Cardiac muscle cell (in vitro differentiated cells and primary cell): ENCODE results near the gene ZFP36. TPM values are rescaled to one million over a fixed set of nuclear protein-coding genes. Genes with fewer than 3 reads are reported as not detected.
"Not testable (repeated sequence)": the region's sequence is repeated elsewhere in the genome, so short reads cannot be mapped to it uniquely, and the experiment has no call there.

Experiments
- DNase-seq, 2 donors: peaks; one replicate each; pipeline versions ENCODE4 v3.0.0 to v3.0.0-alpha.2; 2010 to 2017; ENCODE audit warnings: low read depth in 1 of 2, low spot score in 1 of 2
- H3K27ac ChIP-seq: fragments of 200-600 bp; sonication (generic); 2 replicates; pipeline ENCODE4 v1.5.1; 2016
- H3K27me3 ChIP-seq: fragments of 200-600 bp; sonication (generic); 2 replicates; pipeline ENCODE4 v1.6.0; 2016; ENCODE audit warnings: control low read depth
- H3K36me3 ChIP-seq: fragments of 200-600 bp; sonication (generic); 2 replicates; pipeline ENCODE4 v1.5.1; 2016; ENCODE audit warnings: control low read depth
- H3K4me1 ChIP-seq: fragments of 200-600 bp; sonication (generic); 2 replicates; pipeline ENCODE4 v1.8.1; 2017; ENCODE audit warnings: low read depth, mild to moderate bottlenecking, mixed run types
- H3K4me3 ChIP-seq: fragments of 200-600 bp; sonication (generic); 2 replicates; pipeline ENCODE4 v1.5.1; 2016; ENCODE audit warnings: mild to moderate bottlenecking
- H3K9me3 ChIP-seq: fragments of 200-600 bp; sonication (generic); 2 replicates; pipeline ENCODE4 v1.5.1; 2017; ENCODE audit warnings: low read depth, mild to moderate bottlenecking, control low read depth
- polyA plus RNA-seq: library from polyadenylated mRNA; unstranded; fragments of >200 nt; fragmentation: Nextera tagmentation; extraction: Ambion mirVana; gene quantifications from 2 replicates; pipeline ENCODE4 v1.2.1, GENCODE V29; 2016
- total RNA-seq: library from RNA; depleted of rRNA; stranded (reverse); fragments of >200 nt; gene quantifications from 2 replicates; pipeline ENCODE4 v1.2.3, GENCODE V29; 2016
- TF ChIP-seq, protein P1 (sequence below): IDR thresholded peaks from 2 replicates; pipeline ENCODE4 v1.5.1; 2012; ENCODE audit warnings: low read depth, mild to moderate bottlenecking, low read length

ZFP36 gene
- total and polyA plus RNA-seq, 2 experiments from 2014 or later, result 14.6 to 53.4 TPM

DNA sequence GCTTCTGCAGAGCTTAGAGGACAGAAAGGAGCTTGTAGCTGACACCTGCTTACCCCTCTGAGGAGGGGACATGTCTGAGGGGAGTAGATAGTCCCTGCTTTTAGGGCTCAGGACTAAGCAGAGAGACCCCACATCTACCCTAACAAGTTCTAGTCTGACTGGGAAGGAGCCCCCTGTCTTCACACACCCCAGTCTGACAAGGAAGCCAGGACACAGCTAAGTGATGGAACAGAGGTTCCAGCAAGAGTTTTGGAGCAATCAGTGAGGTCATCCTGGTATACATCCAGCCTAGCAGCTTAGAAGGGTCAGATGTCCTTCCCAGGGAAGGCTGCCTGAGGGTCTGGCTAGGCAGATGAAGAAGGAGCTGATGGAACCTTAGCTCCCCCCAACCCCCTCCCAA, 30.7 kb upstream of the ZFP36 start:
- H3K27me3 ChIP-seq, result no peaks in the 10 kb centered on the region
- peaks cover 58% of the 10 kb centered on the region for H3K36me3 ChIP-seq
- H3K27ac ChIP-seq, result no peak overlapping the region
- no peak overlapping the region for H3K4me3 ChIP-seq
- no peak for DNase-seq
- TF ChIP-seq, protein P1, sequence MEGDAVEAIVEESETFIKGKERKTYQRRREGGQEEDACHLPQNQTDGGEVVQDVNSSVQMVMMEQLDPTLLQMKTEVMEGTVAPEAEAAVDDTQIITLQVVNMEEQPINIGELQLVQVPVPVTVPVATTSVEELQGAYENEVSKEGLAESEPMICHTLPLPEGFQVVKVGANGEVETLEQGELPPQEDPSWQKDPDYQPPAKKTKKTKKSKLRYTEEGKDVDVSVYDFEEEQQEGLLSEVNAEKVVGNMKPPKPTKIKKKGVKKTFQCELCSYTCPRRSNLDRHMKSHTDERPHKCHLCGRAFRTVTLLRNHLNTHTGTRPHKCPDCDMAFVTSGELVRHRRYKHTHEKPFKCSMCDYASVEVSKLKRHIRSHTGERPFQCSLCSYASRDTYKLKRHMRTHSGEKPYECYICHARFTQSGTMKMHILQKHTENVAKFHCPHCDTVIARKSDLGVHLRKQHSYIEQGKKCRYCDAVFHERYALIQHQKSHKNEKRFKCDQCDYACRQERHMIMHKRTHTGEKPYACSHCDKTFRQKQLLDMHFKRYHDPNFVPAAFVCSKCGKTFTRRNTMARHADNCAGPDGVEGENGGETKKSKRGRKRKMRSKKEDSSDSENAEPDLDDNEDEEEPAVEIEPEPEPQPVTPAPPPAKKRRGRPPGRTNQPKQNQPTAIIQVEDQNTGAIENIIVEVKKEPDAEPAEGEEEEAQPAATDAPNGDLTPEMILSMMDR, result no peak
- no peaks in the 10 kb centered on the region for H3K4me1 ChIP-seq
- no peaks in the 10 kb centered on the region for H3K9me3 ChIP-seq

- Histone ChIP-seq H3K36me3 (peaks cover 66% of the 10 kb centered on the region), H3K4me3 (no peak overlapping the region), H3K9me3 (no peaks in the 10 kb centered on the region), H3K27ac (no peak overlapping the region), H3K4me1 (no peaks in the 10 kb centered on the region), H3K27me3 (no peaks in the 10 kb centered on the region)
- TF ChIP-seq, protein P1, result no peak
- no peak for DNase-seq
Observed at GRCh38 chr19:39377373-39378362, 29.0 kb upstream of the ZFP36 start.

GRCh38 chr19:39379366-39379765, 27.3 kb upstream of the ZFP36 start:
- not testable (repeated sequence) for H3K4me1 ChIP-seq, H3K4me3 ChIP-seq, DNase-seq, H3K27me3 ChIP-seq, H3K27ac ChIP-seq, H3K9me3 ChIP-seq
- peaks cover 67% of the 10 kb centered on the region for H3K36me3 ChIP-seq

GRCh38 chr19:39379865-39380396, 26.7 kb upstream of the ZFP36 start:
- no peaks in the 10 kb centered on the region for H3K9me3 ChIP-seq
- DNase-seq, result no peak
- TF ChIP-seq, protein P1, result no peak
- peaks cover 67% of the 10 kb centered on the region for H3K36me3 ChIP-seq
- no peaks in the 10 kb centered on the region for H3K27me3 ChIP-seq
- H3K27ac ChIP-seq, result no peak overlapping the region
- no peak overlapping the region for H3K4me3 ChIP-seq
- H3K4me1 ChIP-seq, result no peaks in the 10 kb centered on the region

DNA sequence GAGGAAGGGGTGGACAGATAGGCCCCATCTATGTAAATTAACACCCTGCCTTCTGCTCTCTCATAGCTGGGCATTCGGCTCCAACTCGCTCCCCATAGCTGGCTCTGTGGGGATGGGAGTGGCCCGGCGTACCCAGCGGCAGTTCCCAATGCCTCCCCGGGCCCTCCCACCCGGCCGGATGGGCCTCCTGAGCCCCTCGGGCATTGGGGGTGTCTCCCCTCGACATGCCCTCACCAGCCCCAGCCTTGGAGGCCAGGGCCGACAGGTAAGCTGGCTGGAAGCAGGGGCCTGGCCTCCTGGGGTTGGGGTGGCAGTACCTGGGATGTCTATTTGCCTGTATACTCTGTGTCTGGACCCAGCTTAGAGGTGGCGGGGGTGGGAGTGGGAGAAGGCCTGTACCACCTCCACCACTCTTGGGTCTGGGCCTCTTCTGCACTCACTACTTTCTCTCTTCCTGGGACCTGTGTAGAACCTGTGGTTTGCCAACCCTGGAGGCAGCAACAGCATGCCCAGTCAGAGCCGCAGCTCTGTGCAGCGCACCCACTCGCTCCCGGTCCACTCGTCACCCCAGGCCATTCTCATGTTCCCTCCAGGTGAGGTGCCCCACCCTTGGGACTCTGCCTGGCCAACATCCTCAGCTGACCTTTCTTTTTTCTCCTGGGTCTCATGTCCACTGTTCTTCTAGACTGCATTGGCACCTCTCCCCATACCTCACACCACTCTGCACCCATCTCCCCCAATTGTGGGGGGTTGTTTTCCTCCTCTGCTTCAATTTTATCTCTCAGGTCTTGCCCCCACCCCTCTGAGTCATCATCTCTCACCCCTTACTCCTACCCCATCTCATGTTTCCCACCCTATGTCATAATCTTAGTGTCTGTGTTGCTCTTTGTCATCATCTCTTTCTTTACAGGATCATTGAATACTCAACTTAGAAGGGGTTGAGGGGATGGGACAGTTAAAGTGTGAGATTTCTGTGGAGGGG, 25.8 kb upstream of the ZFP36 start:
- no peaks in the 10 kb centered on the region for H3K27me3 ChIP-seq
- no peaks in the 10 kb centered on the region for H3K4me1 ChIP-seq
- H3K9me3 ChIP-seq, result no peaks in the 10 kb centered on the region
- H3K27ac ChIP-seq, result no peak overlapping the region
- DNase-seq, result no peak
- TF ChIP-seq, protein P1, result no peak
- no peak overlapping the region for H3K4me3 ChIP-seq
- H3K36me3 ChIP-seq, result peaks cover 64% of the 10 kb centered on the region
